ENCODE results near the gene FOSL1.

FOSL1 gene

GRCh38 chr11:65883058-65883761 lies 17.0 kb downstream of the FOSL1 start:
- TF ChIP-seq CTCF (IDR thresholded peaks at IDR 0.05; ENCODE audit: insufficient read depth, low read length, missing control alignments): no peak
- DNase-seq (ENCODE audit: low read depth, low spot score): no peak
- CTCF ChIA-PET: interaction anchor here (0.9 to 33.3 kb wide), 10 partner anchors 10 to 108 kb away, joined by 3 to 1090 read pairs (median 14); partner anchors contain the start of genes CTSW, EFEMP2, FOSL1 and SART1
- POLR2A ChIA-PET: interaction anchor here (1.1 kb wide), 1 partner anchor 35 kb away, joined by 3 read pairs; no protein-coding TSS in a partner anchor
- H3K4me3 ChIP-seq (ENCODE audit: low read depth, low read length): no peak overlapping the region

- no peak for TF ChIP-seq CTCF (IDR thresholded peaks at IDR 0.05; ENCODE audit: insufficient read depth, low read length, missing control alignments)
These were observed 17.8 kb downstream of the FOSL1 start for GRCh38 chr11:65882120-65883057.

GRCh38 chr11:65880844-65881421 lies 19.3 kb downstream of the FOSL1 start:
- POLR2A ChIA-PET: interaction anchor here (0.7 to 1.8 kb wide), 3 partner anchors 9 to 48 kb away, joined by 3 to 7 read pairs (median 3); partner anchors contain the start of gene EFEMP2
- no peak for DNase-seq (ENCODE audit: low read depth, low spot score)
- CTCF ChIA-PET: interaction anchor here (0.6 to 33.3 kb wide), 6 partner anchors 5 to 165 kb away, joined by 3 to 1090 read pairs (median 190); partner anchors contain the start of genes CCDC85B, CTSW, EFEMP2 and FIBP
- H3K4me3 ChIP-seq (ENCODE audit: low read depth, low read length): no peak overlapping the region
- TF ChIP-seq CTCF (IDR thresholded peaks at IDR 0.05; ENCODE audit: insufficient read depth, low read length, missing control alignments): no peak

More at GRCh38 chr11:65882120-65883057, 17.8 kb downstream of the FOSL1 start:
- DNase-seq (ENCODE audit: low read depth, low spot score): no peak
- ChIA-PET POLR2A (interaction anchor here (1.8 kb wide), 1 partner anchor 11 kb away, joined by 7 read pairs; the partner anchor contains the start of gene EFEMP2), CTCF (interaction anchor here (0.9 to 33.3 kb wide), 6 partner anchors 9 to 186 kb away, joined by 3 to 1090 read pairs (median 11); partner anchors contain the start of genes CCDC85B, CTSW, EFEMP2 and MUS81)
- H3K4me3 ChIP-seq (ENCODE audit: low read depth, low read length): no peak overlapping the region

GRCh38 chr11:65880027-65880426 lies 20.2 kb downstream of the FOSL1 start:
- DNase-seq (ENCODE audit: low read depth, low spot score): no peak
- ChIA-PET POLR2A (interaction anchor here (0.7 kb wide), 1 partner anchor 47 kb away, joined by 3 read pairs; no protein-coding TSS in a partner anchor), CTCF (interaction anchor here (1.5 to 33.3 kb wide), 4 partner anchors 6 to 99 kb away, joined by 3 to 1090 read pairs (median 190); partner anchors contain the start of genes CCDC85B, FIBP, MUS81 and SART1)
- TF ChIP-seq CTCF (IDR thresholded peaks at IDR 0.05; ENCODE audit: insufficient read depth, low read length, missing control alignments): no peak
- no peak overlapping the region for H3K4me3 ChIP-seq (ENCODE audit: low read depth, low read length)

- ChIA-PET CTCF (interaction anchor here (1.5 to 33.3 kb wide), 4 partner anchors 7 to 100 kb away, joined by 3 to 1090 read pairs (median 190); partner anchors contain the start of genes CCDC85B, FIBP, MUS81 and SART1), POLR2A (interaction anchor here (1.0 kb wide), 1 partner anchor 9 kb away, joined by 3 read pairs; the partner anchor contains the start of gene FIBP)
- DNase-seq (ENCODE audit: low read depth, low spot score): no peak
- no peak within 1 kb of the TSS for H3K4me3 ChIP-seq (ENCODE audit: low read depth, low read length)
- no peak for TF ChIP-seq CTCF (IDR thresholded peaks at IDR 0.05; ENCODE audit: insufficient read depth, low read length, missing control alignments)
These were observed 20.6 kb downstream of the FOSL1 start, which contains the start of gene CTSW for GRCh38 chr11:65879617-65880016. Gene CTSW, plus strand, starts transcription at chr11:65879837. Its CDS starts 18 bp downstream, at chr11:65879855.
